ENCODE measurements around the gene NFIX. TPM values are rescaled to one million over a fixed set of nuclear protein-coding genes. Genes with fewer than 3 reads are reported as not detected.

Gene NFIX
- total and polyA plus RNA-seq, 9 of the 15 experiments (the other 6 are each of a cell fraction or from before 2014, with no cell fraction given) = 0.28 to 26.8 (median 5.4) TPM

GRCh38 chr19:12995596-12996405, 526 bp downstream of the NFIX start (continued):
- peak; percentile 89 for TF ChIP-seq VEZF1 (CRISPR knock-in tag; IDR thresholded peaks at IDR 0.05)
- TF ChIP-seq, protein P1, sequence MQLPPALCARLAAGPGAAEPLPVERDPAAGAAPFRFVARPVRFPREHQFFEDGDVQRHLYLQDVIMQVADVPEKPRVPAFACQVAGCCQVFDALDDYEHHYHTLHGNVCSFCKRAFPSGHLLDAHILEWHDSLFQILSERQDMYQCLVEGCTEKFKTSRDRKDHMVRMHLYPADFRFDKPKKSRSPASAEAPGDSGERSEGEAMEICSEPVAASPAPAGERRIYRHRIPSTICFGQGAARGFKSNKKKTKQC (CRISPR knock-in tag; IDR thresholded peaks at IDR 0.05) = no peak
- no peak for TF ChIP-seq NFE2L1 (tag; IDR thresholded peaks at IDR 0.05; ENCODE audit: borderline replicate concordance, low read depth)
- TF ChIP-seq BHLHE40 (IDR thresholded peaks at IDR 0.05; ENCODE audit: low read length) = peak; percentile 47
- TF ChIP-seq, protein P2, sequence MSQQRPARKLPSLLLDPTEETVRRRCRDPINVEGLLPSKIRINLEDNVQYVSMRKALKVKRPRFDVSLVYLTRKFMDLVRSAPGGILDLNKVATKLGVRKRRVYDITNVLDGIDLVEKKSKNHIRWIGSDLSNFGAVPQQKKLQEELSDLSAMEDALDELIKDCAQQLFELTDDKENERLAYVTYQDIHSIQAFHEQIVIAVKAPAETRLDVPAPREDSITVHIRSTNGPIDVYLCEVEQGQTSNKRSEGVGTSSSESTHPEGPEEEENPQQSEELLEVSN (IDR thresholded peaks at IDR 0.05; ENCODE audit: borderline replicate concordance in 1 of 2, extremely low read depth in 1 of 2, insufficient read depth in 1 of 2, insufficient read length in 1 of 2, low read depth in 1 of 2, low read length in 1 of 2, poor library complexity in 1 of 2, severe bottlenecking in 1 of 2) = peak; percentile 18 to 57
- no peak for TF ChIP-seq SIN3A (IDR thresholded peaks at IDR 0.05; ENCODE audit: borderline replicate concordance in 2 of 2, control insufficient read depth in 1 of 2, low read depth in 2 of 2, low read length in 2 of 2)
- no peak for TF ChIP-seq RUNX1 (IDR thresholded peaks at IDR 0.05; ENCODE audit: low read depth)
- TF ChIP-seq ELF4 (CRISPR knock-in tag; IDR thresholded peaks at IDR 0.05) = no peak
- no peak for TF ChIP-seq SLC30A9 (CRISPR knock-in tag; IDR thresholded peaks at IDR 0.05)
- no peak for TF ChIP-seq HMG20A (CRISPR knock-in tag; conservative IDR thresholded peaks at IDR 0.05)
- no peak for TF ChIP-seq ZNF224 (CRISPR knock-in tag; IDR thresholded peaks at IDR 0.05)
- TF ChIP-seq, protein P3, sequence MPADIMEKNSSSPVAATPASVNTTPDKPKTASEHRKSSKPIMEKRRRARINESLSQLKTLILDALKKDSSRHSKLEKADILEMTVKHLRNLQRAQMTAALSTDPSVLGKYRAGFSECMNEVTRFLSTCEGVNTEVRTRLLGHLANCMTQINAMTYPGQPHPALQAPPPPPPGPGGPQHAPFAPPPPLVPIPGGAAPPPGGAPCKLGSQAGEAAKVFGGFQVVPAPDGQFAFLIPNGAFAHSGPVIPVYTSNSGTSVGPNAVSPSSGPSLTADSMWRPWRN (IDR thresholded peaks at IDR 0.05; ENCODE audit: low read depth) = no peak
- TF ChIP-seq HMG20B (CRISPR knock-in tag; IDR thresholded peaks at IDR 0.05) = no peak
- TF ChIP-seq DPF2 (IDR thresholded peaks at IDR 0.05) = no peak
- no peak for TF ChIP-seq POLR2AphosphoS2 (IDR thresholded peaks at IDR 0.05; ENCODE audit: low read length)
- TF ChIP-seq, protein P4, sequence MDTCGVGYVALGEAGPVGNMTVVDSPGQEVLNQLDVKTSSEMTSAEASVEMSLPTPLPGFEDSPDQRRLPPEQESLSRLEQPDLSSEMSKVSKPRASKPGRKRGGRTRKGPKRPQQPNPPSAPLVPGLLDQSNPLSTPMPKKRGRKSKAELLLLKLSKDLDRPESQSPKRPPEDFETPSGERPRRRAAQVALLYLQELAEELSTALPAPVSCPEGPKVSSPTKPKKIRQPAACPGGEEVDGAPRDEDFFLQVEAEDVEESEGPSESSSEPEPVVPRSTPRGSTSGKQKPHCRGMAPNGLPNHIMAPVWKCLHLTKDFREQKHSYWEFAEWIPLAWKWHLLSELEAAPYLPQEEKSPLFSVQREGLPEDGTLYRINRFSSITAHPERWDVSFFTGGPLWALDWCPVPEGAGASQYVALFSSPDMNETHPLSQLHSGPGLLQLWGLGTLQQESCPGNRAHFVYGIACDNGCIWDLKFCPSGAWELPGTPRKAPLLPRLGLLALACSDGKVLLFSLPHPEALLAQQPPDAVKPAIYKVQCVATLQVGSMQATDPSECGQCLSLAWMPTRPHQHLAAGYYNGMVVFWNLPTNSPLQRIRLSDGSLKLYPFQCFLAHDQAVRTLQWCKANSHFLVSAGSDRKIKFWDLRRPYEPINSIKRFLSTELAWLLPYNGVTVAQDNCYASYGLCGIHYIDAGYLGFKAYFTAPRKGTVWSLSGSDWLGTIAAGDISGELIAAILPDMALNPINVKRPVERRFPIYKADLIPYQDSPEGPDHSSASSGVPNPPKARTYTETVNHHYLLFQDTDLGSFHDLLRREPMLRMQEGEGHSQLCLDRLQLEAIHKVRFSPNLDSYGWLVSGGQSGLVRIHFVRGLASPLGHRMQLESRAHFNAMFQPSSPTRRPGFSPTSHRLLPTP (IDR thresholded peaks at IDR 0.05; ENCODE audit: borderline replicate concordance, extremely low read depth, insufficient read length) = no peak
- no peak for TF ChIP-seq NFE2 (IDR thresholded peaks at IDR 0.05; ENCODE audit: low read depth)
- TF ChIP-seq MAZ (CRISPR knock-in tag; conservative IDR thresholded peaks at IDR 0.05 in 1 of 2, IDR thresholded peaks at IDR 0.05 in 1 of 2) = peak in 1 of 2 experiments; percentile 62; a peak in 3 of 4 replicates
- no peak for TF ChIP-seq MEIS2 (IDR thresholded peaks at IDR 0.05; ENCODE audit: partially characterized antibody)
